GM12892 (cell line): ENCODE results near the gene WLS.

Experiments
- POLR2A ChIP-seq: IDR thresholded peaks from 2 replicates; pipeline ENCODE4 v1.6.1; 2011; ENCODE audit warnings: low read depth, low read length, control low read depth
- POLR2AphosphoS5 ChIP-seq: IDR thresholded peaks from 2 replicates; pipeline ENCODE4 v1.6.1; 2011; ENCODE audit warnings: low read depth, low read length, control low read depth
- TAF1 ChIP-seq: IDR thresholded peaks from 2 replicates; pipeline ENCODE4 v1.6.1; 2011; ENCODE audit warnings: low read depth, mild to moderate bottlenecking, control low read depth, low read length, borderline replicate concordance

GRCh38 chr1:68279846-68280245, 47.5 kb upstream of the WLS start:
- TF ChIP-seq POLR2A (no peak), POLR2AphosphoS5 (no peak), TAF1 (no peak)
